Activated CD8-positive, alpha-beta memory T cell treated with anti-CD3 and anti-CD28 coated beads for 48 hours (primary cell): ENCODE measurements around the gene LMO7.

Source experiments
- DNase-seq, 3 experiments: peaks; one replicate each; pipeline ENCODE4 v3.0.0-alpha.2; 2020; ENCODE audit warnings: low read depth in 2 of 3, low spot score in 2 of 3

The LMO7 gene

GRCh38 chr13:75797239-75797638 lies 161.1 kb downstream of the LMO7 start:
- DNase-seq: no peak

DNA sequence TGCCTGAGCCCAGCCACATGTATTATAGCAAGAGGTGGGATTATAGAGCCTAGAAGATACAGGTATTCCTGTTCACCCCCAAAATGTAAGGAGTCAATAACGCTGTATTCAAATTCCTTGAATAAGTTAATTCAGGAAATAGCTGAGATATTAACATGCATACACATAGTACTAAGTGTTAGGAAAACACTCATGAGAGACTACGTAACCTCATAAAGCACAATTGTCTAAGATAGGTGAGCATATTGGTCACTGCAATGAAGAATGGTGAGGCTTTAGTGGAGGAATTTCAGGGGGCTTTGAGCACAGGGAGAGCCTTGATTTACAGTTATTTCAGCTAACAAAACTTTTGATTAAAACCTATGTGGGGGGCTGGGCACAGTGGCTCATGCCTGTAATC lies 161.6 kb downstream of the LMO7 start:
- no peak for DNase-seq

GRCh38 chr13:75798353-75799255 lies 162.5 kb downstream of the LMO7 start:
- no peak for DNase-seq

DNA sequence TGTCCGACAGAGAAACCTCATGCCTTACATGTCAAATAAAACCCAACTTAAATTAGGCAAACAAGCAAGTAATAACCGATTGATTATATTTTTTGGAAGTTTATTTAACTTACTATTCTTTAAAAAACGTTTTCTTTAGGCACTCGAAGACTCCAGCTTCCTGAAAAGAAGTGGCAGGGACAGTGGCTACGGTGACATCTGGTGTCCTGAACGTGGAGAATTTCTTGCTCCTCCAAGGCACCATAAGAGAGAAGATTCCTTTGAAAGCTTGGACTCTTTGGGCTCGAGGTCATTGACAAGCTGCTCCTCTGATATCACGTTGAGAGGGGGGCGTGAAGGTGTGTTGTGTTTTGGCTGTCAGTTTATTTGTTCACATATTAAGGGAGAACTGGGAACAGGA lies 164.4 kb downstream of the LMO7 start:
- DNase-seq: no peak

DNA sequence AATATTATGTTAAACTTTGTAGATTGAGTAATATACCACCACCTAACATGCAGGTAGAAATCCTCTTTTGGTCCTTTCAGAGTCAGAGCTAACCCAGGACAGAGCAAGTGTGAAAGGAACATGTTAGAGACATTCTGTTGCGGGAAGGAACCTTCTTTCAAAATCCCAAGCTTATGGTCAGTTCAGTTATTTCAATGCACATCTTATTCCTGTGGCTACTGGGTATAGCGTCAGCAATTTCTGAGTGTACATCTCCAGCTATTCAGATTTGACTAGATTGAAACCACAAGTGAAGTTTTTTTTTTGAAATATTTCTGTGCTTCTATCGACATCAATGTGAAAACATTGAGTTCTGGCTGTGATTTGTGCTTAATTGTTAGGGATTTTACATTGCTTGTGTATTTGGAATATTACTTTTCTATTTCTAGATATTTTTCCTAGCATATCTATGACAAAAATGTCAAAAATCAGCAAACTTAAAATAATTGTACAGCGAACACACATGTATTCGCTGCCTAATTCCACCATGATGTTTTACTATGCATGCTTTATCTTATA lies 165.3 kb downstream of the LMO7 start:
- DNase-seq: no peak

DNA sequence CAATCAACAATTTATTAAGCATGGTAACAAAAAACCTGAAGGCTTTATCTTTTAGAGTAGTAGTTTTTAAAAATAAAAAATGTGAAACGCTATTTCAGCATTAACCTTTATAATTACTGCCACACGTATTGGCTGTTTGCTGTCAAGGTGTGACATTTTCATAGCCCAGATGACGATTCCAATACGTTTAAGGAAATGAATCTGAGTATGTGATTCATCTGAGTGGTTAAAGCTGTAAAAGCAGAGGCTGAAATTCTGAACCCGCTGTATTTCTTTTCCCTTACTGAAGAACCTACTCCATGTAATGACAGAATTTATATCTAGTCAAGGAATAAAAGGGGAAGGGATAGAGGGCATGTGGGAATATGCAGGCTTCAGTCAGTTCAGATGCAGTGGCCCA lies 166.0 kb downstream of the LMO7 start:
- DNase-seq: no peak

DNA sequence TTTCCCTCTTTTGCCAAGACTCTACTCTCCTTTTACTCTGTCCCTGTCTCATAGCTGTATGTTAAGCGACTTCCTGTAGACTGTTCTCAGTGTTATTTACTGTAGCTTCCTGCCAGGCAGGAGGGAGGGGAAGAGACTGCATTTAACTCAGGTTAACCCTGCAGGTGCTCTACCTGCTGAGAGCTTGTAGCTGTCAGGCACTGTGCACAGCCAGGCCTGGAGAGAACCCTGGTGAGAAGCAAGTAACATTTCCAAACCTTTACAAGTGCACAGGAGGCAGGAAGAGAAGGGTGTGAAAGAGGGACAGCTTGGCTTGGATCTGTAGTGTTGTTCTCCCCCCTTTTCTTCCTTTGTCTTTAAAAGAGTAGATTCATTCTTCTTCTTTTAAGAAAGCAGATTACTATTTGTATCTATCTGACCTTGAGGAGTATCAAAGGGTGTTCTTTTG lies 167.1 kb downstream of the LMO7 start:
- DNase-seq: no peak

DNA sequence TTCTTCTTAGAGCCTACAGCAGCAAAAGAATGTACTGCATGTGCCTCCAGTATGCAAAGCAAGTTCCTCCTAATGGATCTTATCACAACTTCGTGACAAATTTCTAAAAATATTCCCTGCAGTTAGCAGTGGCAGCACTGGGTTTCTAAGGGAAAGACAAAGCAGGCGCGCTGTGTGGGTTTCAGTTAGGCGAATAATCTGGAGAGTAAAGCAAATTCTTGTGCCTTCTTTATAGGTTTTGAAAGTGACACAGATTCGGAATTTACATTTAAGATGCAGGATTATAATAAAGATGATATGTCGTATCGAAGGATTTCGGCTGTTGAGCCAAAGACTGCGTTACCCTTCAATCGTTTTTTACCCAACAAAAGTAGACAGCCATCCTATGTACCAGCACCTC lies 167.9 kb downstream of the LMO7 start:
- DNase-seq: no peak

DNA sequence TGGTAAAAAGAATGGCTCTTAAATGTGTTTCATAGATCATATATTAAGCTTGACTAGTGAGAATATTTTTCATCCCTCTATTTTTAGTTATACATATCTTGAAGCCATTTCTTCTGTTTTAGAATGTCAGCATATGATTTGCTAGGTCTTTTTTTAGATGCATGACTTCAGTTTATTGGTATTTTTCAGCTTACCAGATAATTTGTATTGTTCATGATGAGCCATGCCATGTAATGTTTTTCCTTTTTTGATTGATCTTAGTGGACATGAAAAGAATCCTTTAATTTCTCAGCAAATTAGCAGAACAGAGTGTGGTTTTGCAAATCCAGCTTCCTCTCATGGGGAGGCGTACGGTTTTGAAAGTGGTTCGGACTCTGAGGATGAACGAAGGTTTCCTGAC lies 168.5 kb downstream of the LMO7 start:
- DNase-seq: no peak

DNA sequence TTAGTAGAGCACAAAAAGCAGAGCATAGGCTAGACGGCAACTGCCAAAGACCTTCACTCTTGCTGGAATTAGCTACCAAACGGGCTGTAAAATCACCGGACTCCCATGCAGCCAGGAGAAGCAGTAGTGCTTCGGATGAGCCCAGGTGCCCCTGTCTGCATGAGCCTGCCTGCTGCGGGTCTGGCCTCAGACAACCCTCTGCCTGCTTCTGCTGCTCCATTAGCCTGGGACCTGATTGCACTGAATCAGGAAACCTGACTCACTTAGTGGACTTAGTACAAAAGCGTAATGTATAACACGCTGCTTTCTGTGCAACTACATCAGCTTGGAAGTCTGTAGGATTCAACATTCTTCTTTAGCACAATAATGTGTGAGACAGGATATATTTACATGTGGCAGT lies 170.0 kb downstream of the LMO7 start:
- no peak for DNase-seq

GRCh38 chr13:75811361-75811760 lies 175.2 kb downstream of the LMO7 start:
- no peak for DNase-seq

- DNase-seq: no peak
Observed at GRCh38 chr13:75811841-75812240, 175.7 kb downstream of the LMO7 start.

DNA sequence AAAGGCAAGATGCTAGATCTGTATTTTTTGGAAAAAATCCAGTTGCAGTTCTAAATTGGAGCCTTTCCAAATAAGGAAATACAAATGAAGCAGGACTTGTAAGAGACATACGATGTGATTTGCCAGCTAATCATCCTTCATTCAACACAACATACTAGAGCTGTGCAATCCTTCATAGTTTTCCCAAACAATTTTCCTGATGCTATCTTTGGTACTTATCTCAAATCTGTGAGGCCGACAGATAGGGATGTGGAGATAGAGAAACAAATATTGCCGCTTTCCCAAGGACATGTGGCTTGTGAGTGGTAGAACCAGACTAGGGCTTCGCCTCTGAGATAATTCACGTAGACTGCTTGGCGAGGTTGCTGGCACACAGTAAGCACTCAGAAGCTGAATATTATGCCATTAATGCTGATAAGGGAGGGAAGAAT lies 176.6 kb downstream of the LMO7 start:
- DNase-seq: no peak

DNA sequence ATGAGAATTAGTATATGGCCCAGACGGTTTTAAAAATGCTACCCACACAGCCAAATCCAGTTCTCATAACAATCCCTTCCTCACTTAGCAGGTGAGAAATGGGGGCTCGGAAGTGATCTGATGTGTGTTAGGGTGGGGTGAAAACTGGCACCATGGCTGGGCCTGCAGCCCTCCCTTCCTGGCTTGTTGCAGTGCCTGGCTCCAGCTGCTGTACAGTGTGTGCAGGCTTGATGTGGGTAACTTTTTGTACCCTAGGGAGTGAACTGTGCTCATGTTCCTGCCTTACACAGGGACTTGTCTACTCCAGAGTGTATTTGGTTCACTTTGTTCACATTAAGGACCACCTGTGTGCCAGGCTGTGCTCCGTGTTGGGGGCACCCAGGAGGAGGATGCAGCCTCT lies 177.2 kb downstream of the LMO7 start:
- DNase-seq: no peak

DNA sequence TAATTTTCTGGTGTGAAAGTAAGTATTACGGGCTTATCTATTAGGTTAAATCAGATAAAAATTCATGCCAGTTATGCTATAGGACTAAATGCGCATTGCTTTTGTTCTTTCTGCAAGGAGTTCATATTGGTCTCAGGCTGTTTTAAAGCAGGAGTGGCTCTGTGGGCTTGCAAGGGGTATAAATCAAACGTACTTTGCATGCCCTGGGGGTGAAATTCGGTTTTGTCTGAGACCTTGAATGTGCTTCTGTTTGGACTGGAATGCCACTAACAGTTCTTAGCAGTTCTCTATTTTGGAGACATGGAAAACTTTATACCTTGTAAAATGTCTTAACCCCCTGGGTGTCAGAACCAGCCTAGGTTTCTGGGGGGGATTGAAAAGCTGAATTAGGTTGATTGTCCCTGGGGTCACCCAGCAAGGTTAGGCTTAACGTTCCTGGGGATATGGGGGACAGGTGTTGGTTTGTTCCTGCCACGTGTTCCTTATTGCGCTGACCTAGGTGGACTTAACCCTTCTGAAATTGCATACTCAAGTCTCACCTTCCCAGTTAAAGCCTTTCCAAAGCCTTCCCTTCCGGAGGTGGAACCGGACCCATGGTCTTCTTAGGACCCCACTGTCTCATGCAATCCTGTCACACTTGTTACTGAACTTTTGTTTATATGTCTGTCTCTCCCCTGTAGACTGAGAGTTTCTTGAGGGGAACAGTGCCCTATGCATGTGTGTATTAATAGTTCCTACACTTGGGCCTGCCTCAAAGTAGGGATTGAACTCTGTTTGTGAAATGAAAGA lies 182.2 kb downstream of the LMO7 start:
- no peak for DNase-seq

DNA sequence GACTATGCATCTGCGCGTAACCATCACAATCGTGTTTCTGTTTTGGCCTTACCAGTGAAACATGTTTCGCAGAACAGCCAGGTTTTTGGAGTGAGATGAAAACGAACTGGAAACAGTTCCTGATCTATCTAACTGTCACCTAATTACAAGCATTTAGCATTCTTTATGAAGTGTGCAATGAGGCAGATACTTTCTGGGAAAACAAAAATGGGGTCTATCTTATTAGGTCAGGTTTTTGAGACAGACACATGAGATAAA lies 182.8 kb downstream of the LMO7 start:
- no peak for DNase-seq

DNA sequence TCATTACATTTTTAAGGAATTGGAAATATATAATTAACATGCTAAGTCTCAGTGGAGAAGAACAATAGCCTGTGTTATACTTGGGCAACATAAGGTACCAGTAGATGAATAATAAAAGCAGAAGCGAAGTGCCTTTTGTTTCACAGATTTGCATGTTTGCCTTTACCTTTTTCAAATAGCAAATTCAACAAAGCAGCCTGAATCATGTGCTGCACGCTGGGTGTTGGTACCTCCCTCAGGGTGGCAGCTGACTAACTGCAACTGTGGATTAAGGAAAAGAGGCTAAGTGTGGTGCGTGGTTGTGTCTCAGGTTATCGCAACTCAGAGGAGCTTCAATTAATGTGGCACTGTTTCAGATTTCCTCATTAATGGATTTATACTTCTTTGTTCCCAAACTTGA lies 189.0 kb downstream of the LMO7 start:
- DNase-seq: no peak

DNA sequence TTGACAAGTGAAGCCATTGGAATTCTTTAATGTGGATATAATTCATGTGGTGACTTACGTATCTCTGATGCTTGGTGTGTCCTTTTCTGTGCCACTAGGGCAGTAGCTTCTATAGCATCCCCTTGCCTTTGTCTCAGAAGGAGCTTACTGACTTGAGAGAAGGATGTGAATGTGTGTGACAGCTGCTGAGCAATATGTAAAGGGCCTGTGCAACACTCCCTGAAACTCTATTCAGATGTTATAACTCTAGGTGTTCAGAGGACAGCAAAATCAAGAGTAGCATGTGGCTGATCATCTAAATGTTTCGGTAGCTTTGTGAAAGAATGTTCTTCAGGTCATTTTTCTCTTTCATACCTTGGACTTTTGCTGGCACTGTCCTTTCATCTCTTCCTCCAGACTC lies 189.5 kb downstream of the LMO7 start:
- no peak for DNase-seq

DNA sequence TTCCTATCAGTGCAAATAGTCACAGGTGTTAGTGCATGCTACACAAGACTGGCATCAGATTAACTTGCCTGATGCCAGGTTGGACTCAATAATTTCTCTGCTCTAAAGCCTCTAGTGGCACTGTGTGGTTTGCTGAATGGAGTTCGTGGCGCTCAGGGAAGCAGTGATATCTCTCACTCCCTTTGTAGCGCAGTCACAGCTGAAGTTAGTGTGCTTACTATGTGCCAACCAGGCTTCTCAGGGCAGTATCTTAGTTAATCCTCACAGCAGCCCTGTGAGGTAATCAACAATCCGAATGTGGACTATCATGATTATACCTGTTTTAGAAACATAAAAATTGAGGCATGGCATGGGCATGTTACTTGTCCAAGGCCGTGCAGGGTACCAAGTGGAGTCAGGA lies 190.3 kb downstream of the LMO7 start:
- no peak for DNase-seq

DNA sequence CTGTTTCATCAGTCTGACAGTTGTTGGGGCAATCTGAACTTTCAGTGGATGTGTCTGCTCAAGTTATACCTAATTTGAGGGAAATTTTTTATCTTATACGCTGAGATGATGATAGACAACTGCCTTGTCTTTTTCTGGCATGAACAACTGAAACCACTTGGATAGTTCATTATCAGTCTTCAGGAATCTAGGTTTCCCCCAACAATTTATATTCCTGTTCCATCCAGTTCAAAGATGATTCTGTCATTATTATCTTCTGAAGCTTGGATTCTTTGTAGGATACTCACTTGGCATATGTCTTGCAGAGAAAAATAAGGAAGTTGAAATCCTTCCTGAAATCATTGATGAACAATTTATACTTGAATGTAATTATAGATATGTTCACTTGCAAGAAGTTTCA lies 193.7 kb downstream of the LMO7 start:
- DNase-seq: no peak

DNA sequence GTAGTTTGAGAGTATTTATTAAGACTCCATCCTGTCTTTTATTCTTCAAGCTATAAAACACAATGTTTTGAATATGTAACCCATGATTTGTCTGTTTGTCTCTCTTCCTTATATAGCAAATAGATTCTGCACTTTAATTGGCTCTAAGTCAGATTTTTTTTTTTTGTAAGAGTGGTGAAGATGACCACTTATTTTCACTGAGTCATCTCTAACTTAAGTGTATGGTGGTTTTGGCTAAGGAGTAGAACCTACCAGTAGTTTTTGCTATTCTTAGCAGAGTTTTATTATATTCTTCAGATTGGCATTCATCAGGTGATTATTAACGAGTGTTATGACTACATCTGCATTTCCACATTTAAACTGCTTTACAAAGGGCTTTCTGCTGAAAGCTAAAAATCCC lies 194.7 kb downstream of the LMO7 start:
- no peak for DNase-seq

DNA sequence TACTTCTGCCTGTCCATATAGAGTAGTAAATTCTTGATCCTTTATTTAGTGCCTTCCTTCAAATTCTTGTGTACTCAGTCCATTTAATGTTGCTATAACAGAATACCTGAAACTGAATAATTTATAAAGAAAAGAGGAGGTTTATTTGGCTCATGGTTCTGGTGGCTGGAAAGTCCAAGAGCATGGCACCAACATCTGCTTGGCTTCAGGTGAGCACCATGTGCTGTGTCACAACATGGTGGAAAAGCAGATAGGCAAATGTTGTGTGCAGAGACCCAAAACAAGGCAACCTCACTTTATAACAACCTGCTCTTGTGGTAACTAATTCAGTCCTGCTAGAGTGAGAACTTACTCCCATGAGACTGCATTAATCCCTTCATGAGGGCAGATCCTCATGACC lies 195.3 kb downstream of the LMO7 start:
- DNase-seq: no peak
